Upper lobe of left lung (tissue), 4 donors: Measurements from ENCODE around the gene TLCD2.

Source experiments
- CTCF ChIP-seq, 6 experiments: fragments of 450-650 bp in 4 of 6; fragments of 200-600 bp in 2 of 6; sonication (generic) in 2 of 6; IDR thresholded peaks; one replicate each; pipeline ENCODE4 v1.5.1; 2016 to 2019; ENCODE audit warnings: antibody characterized with exemption in 6 of 6
- EP300 ChIP-seq, 4 donors: sonication (generic); formaldehyde crosslinking; IDR thresholded peaks; one replicate each; pipeline ENCODE4 v1.5.1; 2017; ENCODE audit warnings: antibody characterized with exemption in 4 of 4, control low read depth in 2 of 4
- POLR2AphosphoS5 ChIP-seq, 2 donors: sonication (generic); formaldehyde crosslinking; IDR thresholded peaks; one replicate each; pipeline ENCODE4 v1.5.1; 2017; ENCODE audit warnings: antibody characterized with exemption in 2 of 2

GRCh38 chr17:1716912-1717695 lies 6.9 kb upstream of the TLCD2 start:
- TF ChIP-seq CTCF (IDR thresholded peaks at IDR 0.05) = peak in 2 of 6 experiments; percentile 5 to 6
- TF ChIP-seq EP300 (IDR thresholded peaks at IDR 0.05) = peak in 1 of 4 donors; percentile 80
- peak; percentile 85 to 86 for TF ChIP-seq POLR2AphosphoS5 (IDR thresholded peaks at IDR 0.05)
